Astrocyte of the spinal cord (primary cell): Measurements from ENCODE around the gene LIMS2.

Experiments
- DNase-seq: peaks from one replicate; pipeline ENCODE4 v3.0.0; 2011; ENCODE audit warnings: low read depth, low spot score
- H3K4me3 ChIP-seq: 2 replicates; pipeline ENCODE4 v1.5.1; 2011; ENCODE audit warnings: low read depth, mild to moderate bottlenecking, low read length, moderate library complexity
- CTCF ChIP-seq: IDR thresholded peaks from 2 replicates; pipeline ENCODE4 v1.5.1; 2012; ENCODE audit warnings: low read depth, mild to moderate bottlenecking, low read length, inconsistent platforms
- in situ Hi-C: cut with HindIII; loops from 2 replicates; pipeline ENCODE4 v1.10.0; 2017; ENCODE audit warnings: low sequenced_read_pairs

LIMS2 gene

DNA sequence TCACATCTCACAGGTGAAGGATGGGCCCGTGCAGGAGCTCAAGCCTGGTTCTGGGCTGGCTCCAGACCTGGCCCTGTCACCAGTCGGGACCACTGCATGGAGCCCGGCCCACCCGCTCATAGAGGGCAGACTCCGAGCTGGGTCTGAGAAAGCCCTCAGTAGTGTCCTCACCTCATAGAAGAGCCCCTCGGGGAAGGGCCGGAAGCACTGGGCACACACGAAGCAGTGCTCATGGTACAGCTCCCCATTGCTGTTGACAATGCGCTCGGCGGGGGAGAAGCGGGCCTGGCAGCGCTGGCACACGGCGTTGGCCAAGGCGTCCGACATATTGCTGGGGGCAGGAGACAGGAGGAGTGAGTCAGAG is 18.1 kb downstream of the LIMS2 start:
- no peak for TF ChIP-seq CTCF
- H3K4me3 ChIP-seq, result no peak overlapping the region
- DNase-seq, result no peak
- in situ Hi-C loops, result no loop called here

DNA sequence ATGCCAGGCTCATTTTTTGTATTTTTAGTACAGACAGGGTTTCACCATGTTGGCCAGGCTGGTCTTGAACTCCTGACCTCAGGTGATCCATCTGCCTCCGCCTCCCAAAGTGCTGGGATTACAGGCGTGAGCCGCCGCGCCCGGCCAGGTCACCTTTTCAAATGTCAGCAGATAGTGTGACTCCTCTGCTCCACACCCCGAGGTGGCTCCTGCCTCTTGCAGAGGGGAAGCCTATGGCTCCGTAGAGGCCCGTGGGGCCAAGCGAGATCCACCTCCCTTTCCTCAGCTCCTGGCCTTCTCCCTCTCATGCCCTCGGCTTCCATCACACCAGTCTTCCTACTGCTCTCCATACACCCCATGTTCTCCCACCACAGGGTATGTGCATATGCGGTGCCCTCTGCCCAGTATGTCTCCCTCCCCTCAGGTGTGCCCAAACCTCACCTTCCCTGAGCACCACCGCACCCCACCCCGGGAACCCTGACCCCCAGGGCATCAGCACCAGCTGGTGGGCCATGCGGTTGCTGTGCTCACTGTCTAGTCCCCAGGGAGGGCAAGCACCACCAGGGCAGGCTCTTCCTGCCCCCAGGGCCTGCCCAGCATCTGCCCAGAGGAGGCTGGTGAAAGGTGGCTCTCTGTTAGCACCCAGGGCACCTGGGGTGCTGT is 18.6 kb downstream of the LIMS2 start:
- no peak for DNase-seq
- no peak overlapping the region for H3K4me3 ChIP-seq
- TF ChIP-seq CTCF, result no peak
- in situ Hi-C loops, result no loop called here

- no peak for TF ChIP-seq CTCF
- H3K4me3 ChIP-seq, result no peak overlapping the region
- in situ Hi-C loops, result no loop called here
Measured at GRCh38 chr2:127655209-127656073, 19.9 kb downstream of the LIMS2 start.

DNA sequence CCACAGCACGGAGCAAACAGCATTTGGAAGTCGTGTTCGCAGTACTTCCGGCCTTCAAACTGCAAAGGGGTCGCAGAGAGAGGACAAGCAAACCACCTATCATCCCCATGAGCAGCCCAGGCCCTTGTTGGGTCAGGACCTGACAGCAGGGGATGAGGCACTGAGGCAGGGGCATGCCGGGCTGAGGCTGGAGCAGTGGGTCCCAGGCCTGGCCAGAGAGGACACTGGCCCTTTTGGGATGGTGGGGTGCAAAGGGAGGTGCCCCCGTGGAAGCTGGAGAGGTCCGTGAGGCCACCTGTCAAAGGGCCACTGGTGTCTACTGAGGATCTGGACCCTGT is 20.5 kb downstream of the LIMS2 start:
- no peak for DNase-seq
- H3K4me3 ChIP-seq, result no peak overlapping the region
- in situ Hi-C loops, result no loop called here
- no peak for TF ChIP-seq CTCF

More at GRCh38 chr2:127655209-127656073, 19.9 kb downstream of the LIMS2 start:
- DNase-seq, result no peak

DNA sequence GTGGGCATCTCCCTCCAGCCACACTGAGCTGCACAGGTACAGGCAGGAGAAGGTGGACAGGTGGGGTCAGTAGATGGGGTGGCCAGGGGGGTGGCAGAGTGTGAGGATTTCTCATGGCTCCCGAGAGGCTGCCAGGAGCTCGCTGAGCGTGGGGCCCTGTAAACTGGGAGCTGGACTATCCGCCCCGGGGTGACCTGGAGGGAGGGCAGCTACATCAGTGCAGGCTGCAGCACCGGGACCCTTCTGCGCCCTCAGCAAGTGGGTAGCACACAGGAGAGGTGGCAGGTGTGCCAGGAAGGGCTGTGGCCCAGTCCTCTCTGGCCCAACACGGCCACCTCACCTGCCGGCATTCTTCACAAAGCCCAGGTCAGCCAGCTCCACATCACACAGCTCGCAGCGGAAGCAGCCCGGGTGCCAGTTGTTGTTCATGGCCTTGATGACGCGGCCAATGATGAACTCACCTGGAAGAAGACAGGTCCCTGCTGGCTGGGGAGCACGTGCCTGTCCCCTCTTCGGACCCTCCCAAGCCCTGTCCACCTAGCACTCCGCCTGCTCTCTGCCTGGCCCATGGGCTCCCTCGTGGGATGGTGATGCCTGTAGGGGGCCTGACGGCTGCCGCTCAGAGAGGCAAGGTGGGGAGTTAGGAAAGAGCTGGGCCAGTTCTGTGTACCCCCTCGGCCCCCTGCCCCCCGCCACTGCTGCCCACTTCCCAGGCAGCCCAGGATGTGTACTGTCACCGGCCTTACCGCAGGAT is 21.1 kb downstream of the LIMS2 start:
- no peak overlapping the region for H3K4me3 ChIP-seq
- no peak for DNase-seq
- TF ChIP-seq CTCF, result no peak
- in situ Hi-C loops, result no loop called here

- H3K4me3 ChIP-seq, result no peak overlapping the region
- no peak for DNase-seq
- no peak for TF ChIP-seq CTCF
- in situ Hi-C loops, result no loop called here
Measured at GRCh38 chr2:127653421-127654083, 21.8 kb downstream of the LIMS2 start.
